ENCODE results near the gene LTBP1. TPM values are rescaled to one million over a fixed set of nuclear protein-coding genes. Genes with fewer than 3 reads are reported as not detected.

LTBP1 gene
- total RNA-seq, 2 experiments from 2014 or later, result 0.18 TPM; not detected in 1

GRCh38 chr2:33258387-33258786 lies 311.6 kb downstream of the LTBP1 start:
- POLR2A ChIA-PET, result no interaction called here
- no peak for TF ChIP-seq CTCF (IDR thresholded peaks at IDR 0.05)
- H3K27me3 Mint-ChIP-seq, result no peaks in the 10 kb centered on the region

GRCh38 chr2:33262097-33262496 lies 315.3 kb downstream of the LTBP1 start:
- intact Hi-C loops (cut with micrococcal nuclease), result no loop called here
- DNase-seq (no peak), ATAC-seq (no peak)
- ChIA-PET POLR2A (no interaction called here), CTCF (no interaction called here)
- Mint-ChIP-seq H3K36me3 (ENCODE audit: low read depth) (no peaks in the 10 kb centered on the region), H3K4me3 (no peak overlapping the region), H3K27ac (no peak overlapping the region), H3K27me3 (no peaks in the 10 kb centered on the region), H3K9me3 (no peaks in the 10 kb centered on the region), H3K4me1 (ENCODE audit: low read depth) (no peaks in the 10 kb centered on the region)
- TF ChIP-seq CTCF (IDR thresholded peaks at IDR 0.05), result no peak

More at GRCh38 chr2:33258387-33258786, 311.6 kb downstream of the LTBP1 start:
- no peak for DNase-seq
- CTCF ChIA-PET, result no interaction called here
- Mint-ChIP-seq H3K36me3 (ENCODE audit: low read depth) (no peaks in the 10 kb centered on the region), H3K9me3 (no peaks in the 10 kb centered on the region), H3K4me1 (ENCODE audit: low read depth) (no peaks in the 10 kb centered on the region), H3K27ac (no peak overlapping the region), H3K4me3 (no peak overlapping the region)
- ATAC-seq, result no peak
- intact Hi-C loops (cut with micrococcal nuclease), result no loop called here

GRCh38 chr2:33264766-33265165 lies 318.0 kb downstream of the LTBP1 start:
- Mint-ChIP-seq H3K9me3 (no peaks in the 10 kb centered on the region), H3K27me3 (peaks cover 5% of the 10 kb centered on the region), H3K4me3 (no peak overlapping the region), H3K36me3 (ENCODE audit: low read depth) (no peaks in the 10 kb centered on the region), H3K4me1 (ENCODE audit: low read depth) (no peaks in the 10 kb centered on the region), H3K27ac (no peak overlapping the region)
- ChIA-PET CTCF (no interaction called here), POLR2A (no interaction called here)
- intact Hi-C loops (cut with micrococcal nuclease), result no loop called here
- ATAC-seq (no peak), DNase-seq (no peak)
- no peak for TF ChIP-seq CTCF (IDR thresholded peaks at IDR 0.05)

DNA sequence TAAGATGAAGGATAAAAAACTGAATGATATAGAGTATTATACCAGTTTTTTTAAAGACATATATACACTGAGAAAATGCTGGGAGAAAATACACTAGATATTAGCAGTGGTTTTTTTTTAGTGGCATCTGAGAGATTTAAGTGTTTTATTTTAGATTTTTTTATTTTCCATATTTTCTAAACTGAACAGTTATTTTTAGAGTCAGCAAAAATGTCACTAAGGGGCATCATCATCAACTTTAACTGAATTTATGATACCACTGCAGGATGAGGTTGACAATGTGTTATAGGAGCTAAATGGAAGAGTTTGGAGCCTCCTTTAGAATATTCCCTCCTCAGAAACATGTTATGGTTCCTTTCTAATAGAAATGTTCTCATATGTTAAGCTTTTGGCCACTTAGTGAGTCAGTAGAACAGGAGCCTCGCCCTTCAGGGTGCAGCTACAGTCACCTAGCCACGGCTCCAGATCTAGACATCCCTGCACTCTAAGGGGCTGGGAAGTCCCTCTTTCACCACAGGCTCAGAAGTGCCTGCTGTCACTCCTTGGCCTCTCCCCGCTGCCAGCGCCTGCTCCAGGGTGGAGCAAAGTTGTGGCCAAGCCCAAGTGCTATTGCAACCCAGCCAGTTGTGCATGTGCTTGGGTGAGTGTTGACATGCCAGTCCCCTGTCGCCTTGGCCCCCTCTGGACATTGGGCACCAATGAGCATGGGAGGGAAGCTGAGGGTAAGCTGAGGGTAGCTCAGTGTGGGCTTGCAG lies 319.0 kb downstream of the LTBP1 start:
- ChIA-PET CTCF (no interaction called here), POLR2A (no interaction called here)
- no peak overlapping the region for H3K27ac Mint-ChIP-seq
- no peak overlapping the region for H3K4me3 Mint-ChIP-seq
- TF ChIP-seq CTCF (IDR thresholded peaks at IDR 0.05), result no peak
- peaks cover 5% of the 10 kb centered on the region for H3K27me3 Mint-ChIP-seq
- no peaks in the 10 kb centered on the region for H3K4me1 Mint-ChIP-seq (ENCODE audit: low read depth)
- H3K9me3 Mint-ChIP-seq, result no peaks in the 10 kb centered on the region
- DNase-seq (peak; percentile 3), ATAC-seq (peak; percentile 37)
- intact Hi-C loops (cut with micrococcal nuclease), result no loop called here
- H3K36me3 Mint-ChIP-seq (ENCODE audit: low read depth), result no peaks in the 10 kb centered on the region

GRCh38 chr2:33266467-33266866 lies 319.7 kb downstream of the LTBP1 start:
- no peak for TF ChIP-seq CTCF (IDR thresholded peaks at IDR 0.05)
- DNase-seq, result no peak
- Mint-ChIP-seq H3K27ac (no peak overlapping the region), H3K9me3 (no peaks in the 10 kb centered on the region), H3K36me3 (ENCODE audit: low read depth) (no peaks in the 10 kb centered on the region), H3K27me3 (peaks cover 5% of the 10 kb centered on the region), H3K4me1 (ENCODE audit: low read depth) (no peaks in the 10 kb centered on the region), H3K4me3 (no peak overlapping the region)
- intact Hi-C loops (cut with micrococcal nuclease), result no loop called here
- ChIA-PET POLR2A (no interaction called here), CTCF (interaction anchor here (2.2 kb wide), 1 partner anchor 106 kb away, joined by 5 read pairs; no protein-coding TSS in a partner anchor)
- no peak for ATAC-seq
